ENCODE results near the gene OR4K1. TPM values are rescaled to one million over a fixed set of nuclear protein-coding genes. Genes with fewer than 3 reads are reported as not detected.

OR4K1 gene
- not detected for total RNA-seq

GRCh38 chr14:19930617-19931016, at the start of gene OR4K1:
Gene OR4K1, plus strand, starts transcription at chr14:19930917. Its CDS starts 4,750 bp downstream, at chr14:19935667.
- DNase-seq = no peak
- H3K4me1 ChIP-seq = no peaks in the 10 kb centered on the region
- H3K4me3 ChIP-seq = no peak within 1 kb of the TSS
- intact Hi-C loops (cut with DNase I; ENCODE audit: low total_unique reads) = no loop called here
- in situ Hi-C loops (cut with MboI; ENCODE audit: low pct_ligation_motif_present in 1 of 4, low pct_unique_long_range_greater_than_20kb in 1 of 4, low sequenced_read_pairs in 3 of 4) = no loop called here
- H3K27ac ChIP-seq = no peak within 1 kb of the TSS
- 61 to 79% methylated on average over 3 of the region's 3 CpGs for WGBS, 2 donors (ENCODE audit: low coverage in 1 of 2)
- H3K36me3 ChIP-seq = no peaks in the 10 kb centered on the region
- no peaks in the 10 kb centered on the region for H3K27me3 ChIP-seq
- peaks cover 3 to 7% of the 10 kb centered on the region in 2 donors for H3K9me3 ChIP-seq
- no peak for TF ChIP-seq POLR2AphosphoS5 (IDR thresholded peaks at IDR 0.05)
- TF ChIP-seq CTCF (IDR thresholded peaks at IDR 0.05) = no peak
- no peak for TF ChIP-seq POLR2A (IDR thresholded peaks at IDR 0.05)
- TF ChIP-seq EP300 (IDR thresholded peaks at IDR 0.05; ENCODE audit: low read depth) = no peak

GRCh38 chr14:19895282-19895681, 35.4 kb upstream of the OR4K1 start:
- 25% methylated on average over 2 of the region's 2 CpGs; no CpG with 5 or more reads in 1 of the 2 donors for WGBS, 2 donors (ENCODE audit: low coverage in 1 of 2)
- Histone ChIP-seq H3K4me1 (no peaks in the 10 kb centered on the region), H3K27ac (no peak overlapping the region), H3K4me3 (no peak overlapping the region), H3K9me3 (peaks cover 15 to 60% of the 10 kb centered on the region in 2 donors), H3K27me3 (no peaks in the 10 kb centered on the region), H3K36me3 (no peaks in the 10 kb centered on the region)
- intact Hi-C loops (cut with DNase I; ENCODE audit: low total_unique reads) = no loop called here
- TF ChIP-seq EP300 (IDR thresholded peaks at IDR 0.05; ENCODE audit: low read depth) (no peak), CTCF (IDR thresholded peaks at IDR 0.05) (no peak), POLR2AphosphoS5 (IDR thresholded peaks at IDR 0.05) (no peak), POLR2A (IDR thresholded peaks at IDR 0.05) (no peak)
- no peak for DNase-seq
- in situ Hi-C loops (cut with MboI; ENCODE audit: low pct_ligation_motif_present in 1 of 4, low pct_unique_long_range_greater_than_20kb in 1 of 4, low sequenced_read_pairs in 3 of 4) = no loop called here

- intact Hi-C loops (cut with DNase I; ENCODE audit: low total_unique reads) = no loop called here
- H3K36me3 ChIP-seq = no peaks in the 10 kb centered on the region
- TF ChIP-seq EP300 (IDR thresholded peaks at IDR 0.05; ENCODE audit: low read depth) (no peak), CTCF (IDR thresholded peaks at IDR 0.05) (no peak), POLR2AphosphoS5 (IDR thresholded peaks at IDR 0.05) (no peak), POLR2A (IDR thresholded peaks at IDR 0.05) (no peak)
- no peak for DNase-seq
- no peaks in the 10 kb centered on the region for H3K27me3 ChIP-seq
- WGBS, 2 donors (ENCODE audit: low coverage in 1 of 2) = 60% methylated on average over 3 of the region's 3 CpGs; no CpG with 5 or more reads in 1 of the 2 donors
- in situ Hi-C loops (cut with MboI; ENCODE audit: low pct_ligation_motif_present in 1 of 4, low pct_unique_long_range_greater_than_20kb in 1 of 4, low sequenced_read_pairs in 3 of 4) = no loop called here
- peaks cover 8 to 43% of the 10 kb centered on the region in 2 donors for H3K9me3 ChIP-seq
- no peaks in the 10 kb centered on the region for H3K4me1 ChIP-seq
- no peak overlapping the region for H3K27ac ChIP-seq
- no peak overlapping the region for H3K4me3 ChIP-seq
Measured at GRCh38 chr14:19900999-19901398, 29.7 kb upstream of the OR4K1 start.

- H3K9me3 ChIP-seq = peaks cover 0 to 30% of the 10 kb centered on the region in 2 donors
- H3K27ac ChIP-seq = no peak overlapping the region
- H3K27me3 ChIP-seq = no peaks in the 10 kb centered on the region
- in situ Hi-C loops (cut with MboI; ENCODE audit: low pct_ligation_motif_present in 1 of 4, low pct_unique_long_range_greater_than_20kb in 1 of 4, low sequenced_read_pairs in 3 of 4) = no loop called here
- intact Hi-C loops (cut with DNase I; ENCODE audit: low total_unique reads) = no loop called here
- H3K36me3 ChIP-seq = no peaks in the 10 kb centered on the region
- no peaks in the 10 kb centered on the region for H3K4me1 ChIP-seq
- TF ChIP-seq CTCF (IDR thresholded peaks at IDR 0.05) (no peak), POLR2AphosphoS5 (IDR thresholded peaks at IDR 0.05) (no peak), EP300 (IDR thresholded peaks at IDR 0.05; ENCODE audit: low read depth) (no peak), POLR2A (IDR thresholded peaks at IDR 0.05) (no peak)
- no peak overlapping the region for H3K4me3 ChIP-seq
- WGBS, 2 donors (ENCODE audit: low coverage in 1 of 2) = 50 to 84% methylated on average over 2 to 4 of the region's 4 CpGs
- no peak for DNase-seq
Measured at GRCh38 chr14:19902409-19902808, 28.3 kb upstream of the OR4K1 start.

All from transverse colon (tissue), 4 donors.